PC-3 (cell line): ENCODE data around the gene IGSF3. TPM values are rescaled to one million over a fixed set of nuclear protein-coding genes. Genes with fewer than 3 reads are reported as not detected.

ENCODE experiments used
- ATAC-seq: fragments of 200-7000 bp; cut with Tn5 transposase; 2 replicates; pipeline ENCODE4 v1.9.1; 2020; ENCODE audit warnings: mild to moderate bottlenecking, moderate library complexity
- BruUV-seq: library from RNA; stranded (reverse); fragments of 400-500 nt; replicated peaks from 2 replicates; lab custom pipeline; 2021; lab: Mats Ljungman, UMichigan
- CTCF ChIA-PET: fragments of 300-600 bp; sonication (Branson Sonifier 250); formaldehyde crosslinking; loops from one replicate; lab custom pipeline; 2022; ENCODE audit warnings: antibody characterized with exemption; lab: Charles Lee
- POLR2A ChIA-PET: fragments of 300-600 bp; sonication (Branson Sonifier 250); formaldehyde crosslinking; loops from one replicate; lab custom pipeline; 2022; ENCODE audit warnings: antibody characterized with exemption; ENCODE audit not compliant: unreplicated experiment; lab: Charles Lee
- DNase-seq: peaks from one replicate; pipeline ENCODE4 v3.0.0-alpha.2; 2015
- H2AFZ ChIP-seq: fragments of 300-600 bp; sonication (generic); 2 replicates; pipeline ENCODE4 v1.6.0; 2016; ENCODE audit warnings: antibody characterized with exemption, low read length
- H3F3A ChIP-seq: fragments of 300-600 bp; sonication (generic); one replicate; pipeline ENCODE4 v1.6.0; 2017; ENCODE audit warnings: antibody characterized with exemption, low read length, control low read depth, mild to moderate bottlenecking; ENCODE audit not compliant: unreplicated experiment
- H3K27ac ChIP-seq: fragments of 300-600 bp; sonication (generic); 2 replicates; pipeline ENCODE4 v1.5.1; 2016; ENCODE audit warnings: mild to moderate bottlenecking, low read length
- H3K27me3 ChIP-seq: fragments of 300-600 bp; sonication (generic); 2 replicates; pipeline ENCODE4 v1.6.1; 2016; ENCODE audit warnings: low read length, mixed read lengths
- H3K36me3 ChIP-seq: fragments of 300-600 bp; sonication (generic); 2 replicates; pipeline ENCODE4 v1.6.1; 2016; ENCODE audit warnings: low read depth, mixed run types, low read length, mixed read lengths
- H3K4me1 ChIP-seq: fragments of 300-600 bp; sonication (generic); 2 replicates; pipeline ENCODE4 v1.5.1; 2016; ENCODE audit warnings: low read length; ENCODE audit not compliant: insufficient read depth
- H3K4me2 ChIP-seq: fragments of 300-600 bp; sonication (generic); 2 replicates; pipeline ENCODE4 v1.6.0; 2016; ENCODE audit warnings: low read length
- H3K4me3 ChIP-seq: fragments of 300-600 bp; sonication (generic); 2 replicates; pipeline ENCODE4 v1.5.1; 2016; ENCODE audit warnings: mild to moderate bottlenecking, low read length, mixed read lengths
- H3K79me2 ChIP-seq: fragments of 300-600 bp; sonication (generic); 2 replicates; pipeline ENCODE4 v1.6.1; 2017; ENCODE audit warnings: low read length, mixed read lengths
- H3K9ac ChIP-seq: fragments of 300-600 bp; sonication (generic); 2 replicates; pipeline ENCODE4 v1.6.0; 2016; ENCODE audit warnings: mild to moderate bottlenecking, low read length
- H3K9me2 ChIP-seq: fragments of 300-600 bp; sonication (generic); replicated peaks from 2 replicates; pipeline ENCODE4 v1.6.1; 2016; ENCODE audit warnings: mixed run types, low read length, mixed read lengths
- H3K9me3 ChIP-seq: fragments of 300-600 bp; sonication (generic); 2 replicates; pipeline ENCODE4 v1.6.1; 2016; ENCODE audit warnings: low read length, mixed read lengths
- H4K20me1 ChIP-seq: fragments of 300-600 bp; sonication (generic); 2 replicates; pipeline ENCODE4 v1.6.1; 2016; ENCODE audit warnings: low read length, mixed read lengths
- CTCF ChIP-seq: fragments of 300-600 bp; sonication (generic); conservative IDR thresholded peaks from 2 replicates; pipeline ENCODE4 v1.5.1; 2017; ENCODE audit warnings: antibody characterized with exemption, low read depth, mild to moderate bottlenecking, low read length
- EZH2 ChIP-seq: fragments of 300-600 bp; sonication (generic); IDR thresholded peaks from one replicate; pipeline ENCODE4 v1.6.1; 2017; ENCODE audit warnings: antibody characterized with exemption, mild to moderate bottlenecking, low read length; ENCODE audit not compliant: unreplicated experiment
- EZH2phosphoT487 ChIP-seq: fragments of 300-600 bp; sonication (generic); IDR thresholded peaks from 2 replicates; pipeline ENCODE4 v1.6.1; 2018; ENCODE audit warnings: mild to moderate bottlenecking, antibody characterized with exemption, low read length, borderline replicate concordance
- intact Hi-C: fragments of 100-400 bp; cut with micrococcal nuclease; formaldehyde crosslinking; loops from 2 replicates; pipeline ENCODE4 v1.9.0; 2023
- total RNA-seq: library from RNA; depleted of rRNA; stranded (reverse); fragments of >200 nt; gene quantifications from 2 replicates; pipeline ENCODE4 v1.2.3, GENCODE V29; 2014

The IGSF3 gene
- total RNA-seq, 1 experiment from 2014 or later = 15.5 TPM

DNA sequence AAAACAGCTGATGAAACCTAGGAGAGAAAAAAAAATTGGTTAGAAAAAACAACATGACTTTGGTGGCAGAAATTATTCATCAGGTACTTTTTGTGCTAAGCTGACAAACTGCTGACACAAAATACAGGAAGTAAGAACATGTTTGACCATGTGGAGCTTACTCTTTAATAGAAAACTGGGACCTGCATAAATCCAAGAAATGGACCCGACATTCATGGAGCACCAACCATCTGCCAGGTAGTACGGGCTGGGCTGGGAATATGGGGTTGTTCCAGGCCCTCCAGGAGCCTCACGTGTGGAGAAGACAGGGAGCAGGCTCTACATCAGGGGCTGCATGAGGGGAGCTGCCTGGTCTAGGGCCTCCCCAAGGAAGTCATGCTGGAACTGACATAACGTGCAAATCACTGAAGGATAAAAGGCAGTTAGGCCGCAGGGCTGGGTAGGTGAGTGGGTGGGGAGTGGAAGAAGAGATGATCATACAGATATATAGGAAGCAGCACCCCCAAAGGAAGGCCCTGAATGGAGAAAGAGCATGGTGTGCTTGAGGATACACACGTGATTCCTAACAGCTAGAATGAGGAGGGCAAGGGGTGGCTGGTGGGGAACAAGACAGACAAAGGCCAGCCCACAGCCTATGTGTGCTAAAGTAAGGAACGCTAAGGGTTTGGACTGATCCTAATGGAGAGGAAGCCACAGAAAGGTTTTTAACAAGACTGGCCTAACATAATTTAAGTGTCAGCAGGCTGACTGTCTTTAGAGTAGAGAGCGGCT lies 122.8 kb downstream of the IGSF3 start:
- intact Hi-C loops = no loop called here
- TF ChIP-seq EZH2 = no peak
- TF ChIP-seq EZH2phosphoT487 = no peak
- TF ChIP-seq CTCF = no peak
- Histone ChIP-seq H4K20me1 (no peaks in the 10 kb centered on the region), H3K4me1 (no peaks in the 10 kb centered on the region; the same call in 1 of the 2 replicates), H3K9ac (no peak overlapping the region), H3K4me3 (no peak overlapping the region), H3K79me2 (peaks cover 32% of the 10 kb centered on the region), H3K27ac (no peak overlapping the region), H3F3A (no peaks in the 10 kb centered on the region), H3K36me3 (peaks cover 16% of the 10 kb centered on the region; the same call in 1 of the 2 replicates), H3K4me2 (no peak overlapping the region), H3K9me3 (no peaks in the 10 kb centered on the region), H2AFZ (no peak overlapping the region), H3K27me3 (no peaks in the 10 kb centered on the region), H3K9me2 (no peaks in the 10 kb centered on the region)
- no peak for ATAC-seq
- ChIA-PET CTCF (interaction anchor here (0.5 to 0.6 kb wide), 2 partner anchors 305 to 838 kb away, joined by 4 read pairs; no protein-coding TSS in a partner anchor), POLR2A (no interaction called here)
- no TSS peak for BruUV-seq
- DNase-seq = no peak

DNA sequence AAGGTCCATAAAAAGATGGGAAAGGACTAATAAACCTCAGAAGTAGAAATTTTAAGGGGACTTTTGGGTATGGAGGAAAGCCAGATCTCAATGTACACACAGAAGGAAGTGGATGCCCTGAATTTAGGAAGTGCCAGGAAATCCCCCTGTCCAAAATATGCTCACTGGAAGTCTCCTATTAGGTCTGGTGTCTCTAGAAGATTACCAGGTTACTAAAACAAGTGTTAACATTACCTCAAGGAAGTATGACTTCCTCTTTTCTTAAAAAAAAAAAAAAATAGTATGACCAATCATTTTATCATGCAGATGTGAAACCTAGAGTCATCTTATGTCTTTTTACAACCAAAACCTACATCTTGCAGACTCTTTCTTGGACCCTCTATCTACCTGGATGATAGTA lies 127.4 kb downstream of the IGSF3 start:
- intact Hi-C loops = no loop called here
- ChIA-PET POLR2A (no interaction called here), CTCF (no interaction called here)
- Histone ChIP-seq H3K79me2 (peaks cover 6% of the 10 kb centered on the region; the same call in 1 of the 2 replicates), H3K4me1 (peaks cover 38% of the 10 kb centered on the region), H4K20me1 (no peaks in the 10 kb centered on the region), H3K4me3 (no peak overlapping the region), H3F3A (peaks cover 5% of the 10 kb centered on the region), H3K27ac (no peak overlapping the region), H2AFZ (no peak overlapping the region), H3K9me2 (no peaks in the 10 kb centered on the region), H3K9ac (no peak overlapping the region), H3K27me3 (no peaks in the 10 kb centered on the region), H3K9me3 (no peaks in the 10 kb centered on the region), H3K4me2 (no peak overlapping the region), H3K36me3 (peaks cover 19% of the 10 kb centered on the region)
- DNase-seq = no peak
- no TSS peak for BruUV-seq
- ATAC-seq = no peak
- TF ChIP-seq EZH2 = no peak
- no peak for TF ChIP-seq EZH2phosphoT487
- TF ChIP-seq CTCF = no peak

GRCh38 chr1:116538544-116538943 lies 129.0 kb downstream of the IGSF3 start:
- peak overlapping the region; percentile 91 for H3K27ac ChIP-seq
- peak; percentile 73 for ATAC-seq
- ChIA-PET CTCF (no interaction called here), POLR2A (no interaction called here)
- no peaks in the 10 kb centered on the region for H3K9me2 ChIP-seq
- H3K27me3 ChIP-seq = no peaks in the 10 kb centered on the region
- DNase-seq = peak; percentile 78
- peak overlapping the region; percentile 29 for H3K4me2 ChIP-seq
- H3F3A ChIP-seq = peaks cover 5% of the 10 kb centered on the region
- H3K4me1 ChIP-seq = peaks cover 41% of the 10 kb centered on the region
- H3K9ac ChIP-seq = peak overlapping the region; percentile 5
- H3K4me3 ChIP-seq = no peak overlapping the region
- no TSS peak for BruUV-seq
- no peak overlapping the region for H2AFZ ChIP-seq
- intact Hi-C loops = no loop called here
- peaks cover 5% of the 10 kb centered on the region; the same call in 1 of the 2 replicates for H3K79me2 ChIP-seq
- TF ChIP-seq CTCF = no peak
- no peak for TF ChIP-seq EZH2phosphoT487
- no peak for TF ChIP-seq EZH2
- H3K36me3 ChIP-seq = peaks cover 21% of the 10 kb centered on the region
- H4K20me1 ChIP-seq = no peaks in the 10 kb centered on the region
- H3K9me3 ChIP-seq = no peaks in the 10 kb centered on the region
